ENCODE results near the gene MTMR3.

Gene MTMR3

GRCh38 chr22:29872144-29872893, 10.7 kb upstream of the MTMR3 start:
- H3K27ac ChIP-seq: no peak overlapping the region
- TF ChIP-seq, protein P1, sequence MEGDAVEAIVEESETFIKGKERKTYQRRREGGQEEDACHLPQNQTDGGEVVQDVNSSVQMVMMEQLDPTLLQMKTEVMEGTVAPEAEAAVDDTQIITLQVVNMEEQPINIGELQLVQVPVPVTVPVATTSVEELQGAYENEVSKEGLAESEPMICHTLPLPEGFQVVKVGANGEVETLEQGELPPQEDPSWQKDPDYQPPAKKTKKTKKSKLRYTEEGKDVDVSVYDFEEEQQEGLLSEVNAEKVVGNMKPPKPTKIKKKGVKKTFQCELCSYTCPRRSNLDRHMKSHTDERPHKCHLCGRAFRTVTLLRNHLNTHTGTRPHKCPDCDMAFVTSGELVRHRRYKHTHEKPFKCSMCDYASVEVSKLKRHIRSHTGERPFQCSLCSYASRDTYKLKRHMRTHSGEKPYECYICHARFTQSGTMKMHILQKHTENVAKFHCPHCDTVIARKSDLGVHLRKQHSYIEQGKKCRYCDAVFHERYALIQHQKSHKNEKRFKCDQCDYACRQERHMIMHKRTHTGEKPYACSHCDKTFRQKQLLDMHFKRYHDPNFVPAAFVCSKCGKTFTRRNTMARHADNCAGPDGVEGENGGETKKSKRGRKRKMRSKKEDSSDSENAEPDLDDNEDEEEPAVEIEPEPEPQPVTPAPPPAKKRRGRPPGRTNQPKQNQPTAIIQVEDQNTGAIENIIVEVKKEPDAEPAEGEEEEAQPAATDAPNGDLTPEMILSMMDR (IDR thresholded peaks at IDR 0.05): no peak
- no peak for TF ChIP-seq ZFX (IDR thresholded peaks at IDR 0.05; ENCODE audit: borderline replicate concordance)

GRCh38 chr22:29872989-29873388, 10.0 kb upstream of the MTMR3 start:
- TF ChIP-seq, protein P1 (IDR thresholded peaks at IDR 0.05): no peak
- no peak for TF ChIP-seq ZFX (IDR thresholded peaks at IDR 0.05; ENCODE audit: borderline replicate concordance)
- H3K27ac ChIP-seq: no peak overlapping the region

GRCh38 chr22:29873943-29874342, 9.0 kb upstream of the MTMR3 start:
- TF ChIP-seq, protein P1 (IDR thresholded peaks at IDR 0.05): no peak
- no peak for TF ChIP-seq ZFX (IDR thresholded peaks at IDR 0.05; ENCODE audit: borderline replicate concordance)
- H3K27ac ChIP-seq: no peak overlapping the region

DNA sequence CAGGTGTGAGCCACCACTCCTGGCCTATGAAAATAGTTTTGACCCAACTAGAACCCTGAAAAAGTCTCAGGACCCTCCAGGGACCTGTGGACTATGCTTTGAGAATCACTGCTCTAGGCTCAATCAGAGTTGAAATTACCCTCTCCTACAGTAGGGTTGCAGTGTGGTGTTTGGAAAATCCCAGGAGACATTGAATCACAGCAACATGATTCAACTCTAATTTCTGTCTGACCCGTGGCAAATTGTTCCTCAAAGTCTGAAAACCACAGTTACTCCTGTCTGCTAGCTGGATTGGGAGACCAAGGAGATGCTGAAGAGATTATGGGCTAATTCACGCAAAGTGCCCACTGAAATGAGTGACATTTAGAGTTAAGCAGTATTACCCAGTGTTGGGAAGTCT, 5.4 kb upstream of the MTMR3 start:
- TF ChIP-seq, protein P1 (IDR thresholded peaks at IDR 0.05): no peak
- no peak overlapping the region for H3K27ac ChIP-seq

- no peak for TF ChIP-seq ZFX (IDR thresholded peaks at IDR 0.05; ENCODE audit: borderline replicate concordance)
- TF ChIP-seq, protein P1 (IDR thresholded peaks at IDR 0.05): no peak
- H3K27ac ChIP-seq: no peak overlapping the region
These were observed 3.2 kb upstream of the MTMR3 start for GRCh38 chr22:29879753-29880152.

GRCh38 chr22:29882716-29883044, 294 bp upstream of the MTMR3 start:
- TF ChIP-seq, protein P1 (IDR thresholded peaks at IDR 0.05): no peak
- H3K27ac ChIP-seq: peak overlapping the region; percentile 78

DNA sequence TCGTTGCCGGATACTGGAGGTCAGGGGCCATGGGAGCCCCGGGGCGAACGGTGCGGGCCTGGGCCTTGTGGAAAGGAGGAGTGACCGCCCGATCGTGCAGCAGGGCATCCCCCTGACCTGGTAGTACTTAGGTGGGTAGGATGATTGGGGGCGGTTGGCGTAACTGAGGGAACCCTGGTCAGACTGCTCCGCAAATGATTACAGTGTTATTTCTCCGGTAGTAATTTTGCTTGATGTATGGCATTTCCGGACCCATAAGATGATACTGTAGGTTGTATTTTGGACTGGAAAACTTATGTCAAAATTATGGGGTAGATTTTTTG, 762 bp downstream of the MTMR3 start:
- peak overlapping the region; percentile 78 for H3K27ac ChIP-seq
- no peak for TF ChIP-seq ZFX (IDR thresholded peaks at IDR 0.05; ENCODE audit: borderline replicate concordance)
- TF ChIP-seq, protein P1 (IDR thresholded peaks at IDR 0.05): no peak

All from 22Rv1 (cell line).